H9 (cell line): Measurements from ENCODE around the gene LMF1. TPM values are rescaled to one million over a fixed set of nuclear protein-coding genes. Genes with fewer than 3 reads are reported as not detected.

Experiments used
- DNase-seq: peaks from one replicate; pipeline ENCODE4 v3.0.0-alpha.2; 2017
- H2AFZ ChIP-seq: one replicate; pipeline ENCODE4 v1.6.1; 2013; ENCODE audit warnings: mild to moderate bottlenecking, low read length, control low read depth, moderate library complexity
- H2AK5ac ChIP-seq: 2 replicates; pipeline ENCODE4 v1.6.1; 2013; ENCODE audit warnings: low read length, control low read depth, mixed read lengths; ENCODE audit not compliant: insufficient read length
- H2BK120ac ChIP-seq: one replicate; pipeline ENCODE4 v1.6.1; 2013; ENCODE audit warnings: low read depth, mild to moderate bottlenecking, low read length, control low read depth, inconsistent platforms; ENCODE audit not compliant: poor library complexity, severe bottlenecking
- H2BK12ac ChIP-seq: 2 replicates; pipeline ENCODE4 v1.6.1; 2013; ENCODE audit warnings: low read length, control low read depth, mixed read lengths, low read depth; ENCODE audit not compliant: insufficient read length
- H2BK15ac ChIP-seq: 2 replicates; pipeline ENCODE4 v1.6.1; 2013; ENCODE audit warnings: low read depth, low read length, control low read depth
- H2BK20ac ChIP-seq: one replicate; pipeline ENCODE4 v1.6.1; 2013; ENCODE audit warnings: low read depth, mild to moderate bottlenecking, low read length, control low read depth, inconsistent platforms; ENCODE audit not compliant: poor library complexity, severe bottlenecking
- H2BK5ac ChIP-seq: 2 replicates; pipeline ENCODE4 v1.6.1; 2013; ENCODE audit warnings: low read length, control low read depth, mixed read lengths; ENCODE audit not compliant: insufficient read length
- H3K14ac ChIP-seq: 2 replicates; pipeline ENCODE4 v1.6.1; 2013; ENCODE audit warnings: low read length, control low read depth; ENCODE audit not compliant: insufficient read depth
- H3K18ac ChIP-seq: 2 replicates; pipeline ENCODE4 v1.6.1; 2013; ENCODE audit warnings: low read depth, mild to moderate bottlenecking, mixed read lengths, low read length, control low read depth; ENCODE audit not compliant: insufficient read length
- H3K23ac ChIP-seq: 2 replicates; pipeline ENCODE4 v1.6.1; 2013; ENCODE audit warnings: low read length, control low read depth, mixed read lengths, low read depth; ENCODE audit not compliant: insufficient read length
- H3K23me2 ChIP-seq: 2 replicates; pipeline ENCODE4 v1.6.1; 2013; ENCODE audit warnings: low read depth, mild to moderate bottlenecking, mixed read lengths, low read length, control low read depth; ENCODE audit not compliant: insufficient read length, poor library complexity, severe bottlenecking
- H3K27ac ChIP-seq: 2 replicates; pipeline ENCODE4 v1.5.1; 2013; ENCODE audit warnings: low read length, control low read depth, mixed read lengths, low read depth; ENCODE audit not compliant: insufficient read length
- H3K27me3 ChIP-seq: 2 replicates; pipeline ENCODE4 v1.6.1; 2013; ENCODE audit warnings: low read length, control low read depth, inconsistent platforms; ENCODE audit not compliant: insufficient read depth
- H3K4ac ChIP-seq: 2 replicates; pipeline ENCODE4 v1.6.1; 2013; ENCODE audit warnings: low read depth, mild to moderate bottlenecking, control low read depth, inconsistent platforms, low read length, moderate library complexity
- H3K4me1 ChIP-seq: 2 replicates; pipeline ENCODE4 v1.6.1; 2013; ENCODE audit warnings: low read length, control low read depth, inconsistent platforms; ENCODE audit not compliant: insufficient read depth
- H3K4me2 ChIP-seq: 2 replicates; pipeline ENCODE4 v1.6.1; 2013; ENCODE audit warnings: low read length, control low read depth, mixed read lengths; ENCODE audit not compliant: insufficient read length, insufficient read depth
- H3K56ac ChIP-seq: 2 replicates; pipeline ENCODE4 v1.6.1; 2013; ENCODE audit warnings: low read depth, mild to moderate bottlenecking, mixed read lengths, low read length, control low read depth; ENCODE audit not compliant: insufficient read length
- H3K79me1 ChIP-seq: 2 replicates; pipeline ENCODE4 v1.6.1; 2013; ENCODE audit warnings: low read depth, mild to moderate bottlenecking, moderate library complexity, low read length, control low read depth, inconsistent platforms; ENCODE audit not compliant: insufficient read depth, poor library complexity, severe bottlenecking
- H3K79me2 ChIP-seq: 2 replicates; pipeline ENCODE4 v1.6.1; 2013; ENCODE audit warnings: low read length, control low read depth, inconsistent platforms; ENCODE audit not compliant: insufficient read depth
- H3K9ac ChIP-seq: 2 replicates; pipeline ENCODE4 v1.6.1; 2013; ENCODE audit warnings: low read length, control low read depth, mixed read lengths; ENCODE audit not compliant: insufficient read length; ENCODE audit errors: extremely low read depth
- H3K9me3 ChIP-seq: one replicate; pipeline ENCODE4 v1.6.1; 2013; ENCODE audit warnings: low read depth, low read length, inconsistent platforms; ENCODE audit not compliant: control insufficient read depth
- H3T11ph ChIP-seq: one replicate; pipeline ENCODE4 v1.6.1; 2013; ENCODE audit warnings: mild to moderate bottlenecking, low read length, control low read depth, inconsistent platforms
- H4K20me1 ChIP-seq: one replicate; pipeline ENCODE4 v1.6.1; 2013; ENCODE audit not compliant: control insufficient read depth, insufficient read length, insufficient read depth
- H4K5ac ChIP-seq: 2 replicates; pipeline ENCODE4 v1.6.1; 2013; ENCODE audit warnings: low read depth, mild to moderate bottlenecking, mixed read lengths, low read length, control low read depth; ENCODE audit not compliant: insufficient read length
- H4K8ac ChIP-seq: replicated peaks from 2 replicates; pipeline ENCODE4 v1.6.1; 2013; ENCODE audit warnings: low read length, control low read depth, mixed read lengths, low read depth; ENCODE audit not compliant: insufficient read length
- H4K91ac ChIP-seq: 2 replicates; pipeline ENCODE4 v1.6.1; 2013; ENCODE audit warnings: low read depth, mild to moderate bottlenecking, moderate library complexity, mixed read lengths, low read length, control low read depth; ENCODE audit not compliant: insufficient read length
- H3K27ac Mint-ChIP-seq, 3 experiments: 2 replicates in 2 of 3; 3 replicates in 1 of 3; pipeline ENCODE4 v1.8.0; 2020 to 2021; ENCODE audit warnings: mixed read lengths in 3 of 3, mild to moderate bottlenecking in 1 of 3, moderate library complexity in 1 of 3
- H3K27me3 Mint-ChIP-seq: 2 replicates; pipeline ENCODE4 v1.8.0; 2021; ENCODE audit warnings: low read depth, mild to moderate bottlenecking, moderate library complexity, mixed read lengths
- H3K36me3 Mint-ChIP-seq, 3 experiments: 2 replicates in 2 of 3; 3 replicates in 1 of 3; pipeline ENCODE4 v1.8.0; 2020 to 2021; ENCODE audit warnings: low read depth in 3 of 3, mixed read lengths in 3 of 3; ENCODE audit not compliant: insufficient read depth in 1 of 3
- H3K4me1 Mint-ChIP-seq, 2 experiments: 2 replicates each; pipeline ENCODE4 v1.8.0; 2020; ENCODE audit warnings: mixed read lengths in 2 of 2
- H3K4me3 Mint-ChIP-seq, 2 experiments: 2 replicates in 1 of 2; 3 replicates in 1 of 2; pipeline ENCODE4 v1.8.0; 2020 to 2021; ENCODE audit warnings: mild to moderate bottlenecking in 2 of 2, mixed read lengths in 2 of 2, moderate library complexity in 1 of 2
- H3K9me3 Mint-ChIP-seq, 2 experiments: 2 replicates in 1 of 2; 3 replicates in 1 of 2; pipeline ENCODE4 v1.8.0; 2020; ENCODE audit warnings: mild to moderate bottlenecking in 2 of 2, mixed read lengths in 2 of 2, moderate library complexity in 1 of 2
- WGBS: extraction: QIAGEN DNeasy Blood & Tissue Kit; methylation state at CpG from one replicate; pipeline ENCODE4 v1.1.7; 2013; ENCODE audit warnings: missing lambda C conversion rate, low lambda C conversion rate, mixed read lengths; ENCODE audit not compliant: insufficient read length; ENCODE audit errors: extremely low coverage; 5-methylcytosine and 5-hydroxymethylcytosine counted together
- total RNA-seq: library from RNA; stranded (reverse); gene quantifications from 2 replicates; pipeline ENCODE4 v1.2.1, GENCODE V29; 2021
- TF ChIP-seq, protein P1 (sequence below): fragments of 200-600 bp; sonication (generic); conservative IDR thresholded peaks from 3 replicates; pipeline ENCODE4 v1.8.0; 2021; ENCODE audit warnings: antibody characterized with exemption, mild to moderate bottlenecking

Gene LMF1
- total RNA-seq, 1 experiment from 2014 or later, result 7.1 TPM

DNA sequence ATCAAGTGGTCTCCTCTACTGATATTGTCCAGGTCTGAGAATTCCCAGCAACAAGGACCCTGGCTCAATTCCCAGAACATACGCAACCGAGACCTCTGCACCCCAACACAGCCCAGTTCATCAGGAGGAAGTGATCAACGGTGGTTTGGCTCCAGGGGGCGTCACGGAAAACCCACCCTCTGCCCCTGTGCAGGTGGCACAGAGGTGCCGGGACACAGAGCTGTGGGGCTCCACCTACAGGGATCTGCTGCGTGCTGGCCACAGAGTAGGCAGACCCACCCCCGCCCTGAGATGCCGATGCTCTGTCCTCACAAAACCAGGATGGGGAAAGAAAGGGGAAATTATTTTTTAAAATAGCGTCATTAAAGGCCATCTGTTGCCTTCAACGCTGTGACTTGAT, 69.6 kb downstream of the LMF1 start:
- Mint-ChIP-seq H3K4me1 (peaks cover 5 to 6% of the 10 kb centered on the region in 2 experiments; a peak in 2 of 4 replicates), H3K27ac (peak overlapping the region in 2 of 3 experiments; percentile 36 to 76; a peak in 2 of 7 replicates), H3K9me3 (peaks cover 10 to 15% of the 10 kb centered on the region in 2 experiments; a peak in 4 of 5 replicates), H3K4me3 (no peak overlapping the region), H3K36me3 (peaks cover 2 to 13% (median 10%) of the 10 kb centered on the region in 3 experiments; a peak in 5 of 7 replicates), H3K27me3 (no peaks in the 10 kb centered on the region; the same call in 1 of the 2 replicates)
- no peak overlapping the region for H2AFZ ChIP-seq
- H3K27me3 ChIP-seq, result no peaks in the 10 kb centered on the region
- H3K4ac ChIP-seq, result no peak overlapping the region
- H3T11ph ChIP-seq, result no peak overlapping the region
- no peak overlapping the region for H4K8ac ChIP-seq
- H2BK20ac ChIP-seq, result no peak overlapping the region
- WGBS, result no CpG with 5 or more reads among the region's 11 CpGs
- no peak overlapping the region for H2BK15ac ChIP-seq
- no peak overlapping the region for H3K18ac ChIP-seq
- no peak overlapping the region for H4K5ac ChIP-seq
- H2BK120ac ChIP-seq, result no peak overlapping the region
- H3K23me2 ChIP-seq, result no peaks in the 10 kb centered on the region
- no peaks in the 10 kb centered on the region for H3K4me1 ChIP-seq
- no peak overlapping the region for H2BK5ac ChIP-seq
- no peak overlapping the region for H3K23ac ChIP-seq
- H4K20me1 ChIP-seq, result no peaks in the 10 kb centered on the region
- no peak overlapping the region for H2BK12ac ChIP-seq
- TF ChIP-seq, protein P1, sequence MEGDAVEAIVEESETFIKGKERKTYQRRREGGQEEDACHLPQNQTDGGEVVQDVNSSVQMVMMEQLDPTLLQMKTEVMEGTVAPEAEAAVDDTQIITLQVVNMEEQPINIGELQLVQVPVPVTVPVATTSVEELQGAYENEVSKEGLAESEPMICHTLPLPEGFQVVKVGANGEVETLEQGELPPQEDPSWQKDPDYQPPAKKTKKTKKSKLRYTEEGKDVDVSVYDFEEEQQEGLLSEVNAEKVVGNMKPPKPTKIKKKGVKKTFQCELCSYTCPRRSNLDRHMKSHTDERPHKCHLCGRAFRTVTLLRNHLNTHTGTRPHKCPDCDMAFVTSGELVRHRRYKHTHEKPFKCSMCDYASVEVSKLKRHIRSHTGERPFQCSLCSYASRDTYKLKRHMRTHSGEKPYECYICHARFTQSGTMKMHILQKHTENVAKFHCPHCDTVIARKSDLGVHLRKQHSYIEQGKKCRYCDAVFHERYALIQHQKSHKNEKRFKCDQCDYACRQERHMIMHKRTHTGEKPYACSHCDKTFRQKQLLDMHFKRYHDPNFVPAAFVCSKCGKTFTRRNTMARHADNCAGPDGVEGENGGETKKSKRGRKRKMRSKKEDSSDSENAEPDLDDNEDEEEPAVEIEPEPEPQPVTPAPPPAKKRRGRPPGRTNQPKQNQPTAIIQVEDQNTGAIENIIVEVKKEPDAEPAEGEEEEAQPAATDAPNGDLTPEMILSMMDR, result no peak
- no peak overlapping the region for H3K9ac ChIP-seq
- H3K9me3 ChIP-seq, result no peaks in the 10 kb centered on the region
- no peak overlapping the region for H3K56ac ChIP-seq
- DNase-seq, result no peak
- H3K14ac ChIP-seq, result no peak overlapping the region
- H3K4me2 ChIP-seq, result no peak overlapping the region
- H2AK5ac ChIP-seq, result no peak overlapping the region
- H3K79me1 ChIP-seq, result no peaks in the 10 kb centered on the region
- no peak overlapping the region for H4K91ac ChIP-seq
- H3K79me2 ChIP-seq, result no peaks in the 10 kb centered on the region
- no peak overlapping the region for H3K27ac ChIP-seq
